Right lobe of liver (tissue), 6 donors: ENCODE measurements around the gene ZNRF4. TPM values are rescaled to one million over a fixed set of nuclear protein-coding genes. Genes with fewer than 3 reads are reported as not detected.

ENCODE experiments used
- ATAC-seq, 4 donors: fragments of 200-7000 bp; cut with Tn5 transposase; one replicate each; pipeline ENCODE4 v1.9.1; 2020; ENCODE audit warnings: mild to moderate bottlenecking in 4 of 4, moderate library complexity in 4 of 4
- DNase-seq, 3 donors: peaks; one replicate each; pipeline ENCODE4 v3.0.0-alpha.2; 2020
- H3K27ac ChIP-seq, 3 donors: fragments of 200-600 bp; one replicate each; pipeline ENCODE4 v1.8.0; 2022
- H3K27me3 ChIP-seq, 2 donors: fragments of 200-600 bp; one replicate each; pipeline ENCODE4 v1.8.0; 2022
- H3K36me3 ChIP-seq, 4 donors: fragments of 200-600 bp; sonication (generic) in 1 of 4; one replicate each; pipeline versions ENCODE4 v1.5.1 to v1.8.0; 2017 to 2022; ENCODE audit warnings: control low read depth in 1 of 4
- H3K4me1 ChIP-seq, 4 donors: fragments of 200-600 bp; sonication (generic) in 1 of 4; one replicate each; pipeline versions ENCODE4 v1.5.1 to v1.8.0; 2017 to 2022; ENCODE audit warnings: control low read depth in 1 of 4
- H3K4me3 ChIP-seq, 3 donors: fragments of 200-600 bp; one replicate each; pipeline ENCODE4 v1.8.0; 2022
- H3K9me3 ChIP-seq, 4 donors: fragments of 200-600 bp; sonication (generic) in 1 of 4; one replicate each; pipeline versions ENCODE4 v1.5.1 to v1.8.0; 2017 to 2022; ENCODE audit warnings: control low read depth in 1 of 4
- CTCF ChIP-seq, 4 donors: fragments of 200-600 bp in 3 of 4; fragments of 450-650 bp in 1 of 4; IDR thresholded peaks; one replicate each; pipeline versions ENCODE4 v1.5.1 to v1.8.0; 2016 to 2022; ENCODE audit warnings: antibody characterized with exemption in 4 of 4, mild to moderate bottlenecking in 2 of 4
- POLR2A ChIP-seq: fragments of 450-650 bp; IDR thresholded peaks from one replicate; pipeline ENCODE4 v1.6.1; 2017; ENCODE audit warnings: antibody characterized with exemption, mild to moderate bottlenecking
- WGBS: methylation state at CpG from one replicate; pipeline ENCODE4 v1.1.6; 2018; ENCODE audit warnings: low coverage, low lambda C conversion rate; ENCODE audit not compliant: insufficient coverage; ENCODE audit errors: missing lambda C conversion rate; 5-methylcytosine and 5-hydroxymethylcytosine counted together
- intact Hi-C, 2 donors: fragments of 100-400 bp; cut with DNase I; formaldehyde crosslinking; loops; one replicate each; pipeline versions ENCODE4 v1.11.2 to v1.14.1; 2022
- total RNA-seq, 6 experiments: library from RNA; depleted of rRNA in 2 of 6; stranded (reverse); fragments of >200 nt in 2 of 6; fragmentation: NEBNext Ultra II Directional in 3 of 6; extraction: Animal tissue kit (Norgen Biotek cat#: 25700) in 3 of 6; gene quantifications; one replicate each; pipeline versions ENCODE4 v1.1.0 to v1.2.4, GENCODE V29; 2016 to 2023
- donor health status: DM: no; HTN: yes; CAD: no.
- donor health status: DM: no; HTN: no; CAD: no.
- donor health status: DM: no; HTN: no; CAD: no.
- donor health status: DM: no; HTN: yes; CAD: no.
- donor health status: DM: no; HTN: yes; CAD: no.

ZNRF4 gene
- total RNA-seq, 6 experiments from 2014 or later, result not detected

GRCh38 chr19:5418677-5419076, 36.5 kb upstream of the ZNRF4 start:
- no peak for ATAC-seq
- no peak for DNase-seq
- 51% methylated on average over 6 of the region's 6 CpGs for WGBS
- Histone ChIP-seq H3K27ac (no peak overlapping the region), H3K4me1 (no peaks in the 10 kb centered on the region), H3K4me3 (no peak overlapping the region), H3K27me3 (no peaks in the 10 kb centered on the region), H3K9me3 (no peaks in the 10 kb centered on the region), H3K36me3 (no peaks in the 10 kb centered on the region)
- intact Hi-C loops, result no loop called here
- TF ChIP-seq CTCF (IDR thresholded peaks at IDR 0.05) (no peak), POLR2A (no peak)

DNA sequence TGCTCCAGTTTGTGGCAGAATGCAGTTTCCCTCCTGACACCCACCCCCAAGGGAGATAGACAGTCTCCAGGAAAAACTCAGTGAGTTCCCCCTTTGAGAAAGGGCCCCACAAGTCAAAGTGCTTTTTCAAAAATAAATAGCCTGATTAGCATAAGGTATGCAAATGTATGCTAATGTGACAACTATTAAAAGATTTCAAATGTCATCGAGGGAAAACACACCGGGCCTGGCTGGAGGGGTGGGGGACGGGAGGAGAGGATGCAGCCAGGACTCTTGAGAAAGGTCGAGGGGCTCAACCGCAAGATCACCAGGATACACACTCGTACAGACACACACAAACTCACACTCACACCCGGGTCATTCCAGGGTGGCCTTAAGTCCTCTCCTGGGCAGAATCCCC, 34.3 kb upstream of the ZNRF4 start:
- Histone ChIP-seq H3K9me3 (no peaks in the 10 kb centered on the region), H3K27ac (no peak overlapping the region), H3K4me1 (no peaks in the 10 kb centered on the region), H3K27me3 (no peaks in the 10 kb centered on the region), H3K36me3 (no peaks in the 10 kb centered on the region), H3K4me3 (no peak overlapping the region)
- DNase-seq (no peak), ATAC-seq (no peak)
- WGBS, result 27% methylated on average over 3 of the region's 7 CpGs
- TF ChIP-seq POLR2A (no peak), CTCF (IDR thresholded peaks at IDR 0.05) (no peak)
- intact Hi-C loops, result no loop called here

DNA sequence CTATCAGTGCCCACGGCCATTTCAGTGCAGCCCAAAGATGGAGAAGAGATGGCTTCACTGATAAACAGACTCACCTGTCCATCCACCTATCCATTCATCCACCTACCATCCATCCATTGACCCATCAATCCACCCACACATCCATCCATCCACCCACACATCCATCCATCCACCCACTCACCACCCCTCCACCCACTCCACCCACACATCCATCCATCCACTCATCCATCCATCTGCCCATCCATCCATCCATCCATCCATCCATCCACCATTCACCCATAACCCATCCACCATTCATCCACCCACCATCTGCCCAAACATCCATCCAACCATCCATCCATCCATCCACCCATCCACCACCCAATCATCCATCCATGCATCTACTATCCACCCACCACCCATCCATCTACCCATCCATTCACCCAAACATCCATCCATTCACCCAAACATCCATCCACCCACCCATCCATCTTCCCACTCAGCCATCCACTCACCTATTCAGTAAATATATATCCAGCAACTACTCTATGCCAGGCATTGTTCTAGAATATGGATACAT, 31.6 kb upstream of the ZNRF4 start:
- H3K27me3 ChIP-seq, result no peaks in the 10 kb centered on the region
- H3K9me3 ChIP-seq, result no peaks in the 10 kb centered on the region
- 40% methylated on average over 1 of the region's 1 CpG for WGBS
- intact Hi-C loops, result no loop called here
- no peak for ATAC-seq
- no peaks in the 10 kb centered on the region for H3K4me1 ChIP-seq
- no peak for DNase-seq
- no peak overlapping the region for H3K4me3 ChIP-seq
- TF ChIP-seq POLR2A (no peak), CTCF (IDR thresholded peaks at IDR 0.05) (no peak)
- no peaks in the 10 kb centered on the region for H3K36me3 ChIP-seq
- H3K27ac ChIP-seq, result no peak overlapping the region

- H3K4me3 ChIP-seq, result no peak overlapping the region
- H3K36me3 ChIP-seq, result no peaks in the 10 kb centered on the region
- intact Hi-C loops, result no loop called here
- no peaks in the 10 kb centered on the region for H3K9me3 ChIP-seq
- ATAC-seq (no peak), DNase-seq (no peak)
- TF ChIP-seq CTCF (IDR thresholded peaks at IDR 0.05) (no peak), POLR2A (no peak)
- no peak overlapping the region for H3K27ac ChIP-seq
- no peaks in the 10 kb centered on the region for H3K4me1 ChIP-seq
- 62% methylated on average over 12 of the region's 12 CpGs for WGBS
- no peaks in the 10 kb centered on the region for H3K27me3 ChIP-seq
Observed at GRCh38 chr19:5424192-5424973, 30.8 kb upstream of the ZNRF4 start.
